AG10803 (cell line): ENCODE results near the gene ZNF552.
"Not testable (repeated sequence)": the region's sequence is repeated elsewhere in the genome, so short reads cannot be mapped to it uniquely, and the experiment has no call there.

Experiments used
- DNase-seq: peaks from one replicate; pipeline ENCODE4 v3.0.0; 2010; ENCODE audit warnings: low read depth
- H3K4me3 ChIP-seq: 2 replicates; pipeline ENCODE4 v1.5.1; 2011; ENCODE audit warnings: mild to moderate bottlenecking, low read length, control low read depth
- CTCF ChIP-seq: conservative IDR thresholded peaks from 2 replicates; pipeline ENCODE4 v1.5.1; 2011; ENCODE audit warnings: mild to moderate bottlenecking, low read length, control low read depth, inconsistent platforms

The ZNF552 gene

GRCh38 chr19:57818378-57818777 is 3.7 kb upstream of the ZNF552 start:
- H3K4me3 ChIP-seq = no peak overlapping the region
- DNase-seq = no peak
- no peak for TF ChIP-seq CTCF

- no peak overlapping the region for H3K4me3 ChIP-seq
- TF ChIP-seq CTCF = no peak
- DNase-seq = no peak
These were observed 3.3 kb upstream of the ZNF552 start for GRCh38 chr19:57817976-57818375.

GRCh38 chr19:57816652-57817051 is 1.9 kb upstream of the ZNF552 start:
- no peak for TF ChIP-seq CTCF
- DNase-seq = no peak
- H3K4me3 ChIP-seq = no peak overlapping the region

- no peak for DNase-seq
- TF ChIP-seq CTCF = no peak
- peak overlapping the region; percentile 93 for H3K4me3 ChIP-seq
These were observed 748 bp upstream of the ZNF552 start for GRCh38 chr19:57815247-57816075.

GRCh38 chr19:57813919-57814504 is 701 bp downstream of the ZNF552 start:
- H3K4me3 ChIP-seq = peak overlapping the region; percentile 93
- no peak for TF ChIP-seq CTCF
- DNase-seq = peak; percentile 29

GRCh38 chr19:57812975-57813820 is 1.5 kb downstream of the ZNF552 start:
- DNase-seq = not testable (repeated sequence)
- peak overlapping the region; percentile 93; the same call in 1 of the 2 replicates for H3K4me3 ChIP-seq

- H3K4me3 ChIP-seq = no peak overlapping the region
- TF ChIP-seq CTCF = no peak
- no peak for DNase-seq
These were observed 2.5 kb downstream of the ZNF552 start for GRCh38 chr19:57812226-57812625.

GRCh38 chr19:57810410-57811295 is 4.1 kb downstream of the ZNF552 start:
- not testable (repeated sequence) for DNase-seq, H3K4me3 ChIP-seq
